HG03025 (cell line): ENCODE data around the gene COL7A1.
"Not testable (repeated sequence)": the region's sequence is repeated elsewhere in the genome, so short reads cannot be mapped to it uniquely, and the experiment has no call there.

Source experiments
- ATAC-seq: cut with Tn5 transposase; IDR thresholded peaks from one replicate; pipeline ENCODE4 v1.9.1; 2021; ENCODE audit warnings: mild to moderate bottlenecking, moderate library complexity; ENCODE audit not compliant: unreplicated experiment, low FRiP score

Gene COL7A1

DNA sequence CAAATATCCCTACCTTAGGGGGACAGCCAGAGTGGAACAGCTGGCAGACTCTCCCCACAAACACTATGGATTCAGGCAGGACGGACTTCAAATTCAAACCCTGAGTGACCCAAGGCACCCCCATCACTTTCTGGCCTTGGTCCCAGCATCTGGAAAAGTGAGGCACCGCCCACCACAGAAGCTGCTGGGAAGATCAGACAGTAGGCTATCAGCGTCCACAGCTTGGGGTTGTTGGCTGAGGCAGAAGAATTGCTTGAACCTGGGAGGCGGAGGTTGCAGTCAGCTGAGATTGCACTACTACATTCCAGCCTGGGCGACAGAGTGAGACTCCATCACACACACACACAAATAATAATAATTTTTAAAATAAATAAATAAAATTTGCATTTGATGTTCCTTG, 47.0 kb downstream of the COL7A1 start:
- ATAC-seq = no peak

- no peak for ATAC-seq
These were observed 48.8 kb downstream of the COL7A1 start for GRCh38 chr3:48546203-48546829.

- ATAC-seq = no peak
These were observed 51.0 kb downstream of the COL7A1 start for GRCh38 chr3:48544141-48544540.

DNA sequence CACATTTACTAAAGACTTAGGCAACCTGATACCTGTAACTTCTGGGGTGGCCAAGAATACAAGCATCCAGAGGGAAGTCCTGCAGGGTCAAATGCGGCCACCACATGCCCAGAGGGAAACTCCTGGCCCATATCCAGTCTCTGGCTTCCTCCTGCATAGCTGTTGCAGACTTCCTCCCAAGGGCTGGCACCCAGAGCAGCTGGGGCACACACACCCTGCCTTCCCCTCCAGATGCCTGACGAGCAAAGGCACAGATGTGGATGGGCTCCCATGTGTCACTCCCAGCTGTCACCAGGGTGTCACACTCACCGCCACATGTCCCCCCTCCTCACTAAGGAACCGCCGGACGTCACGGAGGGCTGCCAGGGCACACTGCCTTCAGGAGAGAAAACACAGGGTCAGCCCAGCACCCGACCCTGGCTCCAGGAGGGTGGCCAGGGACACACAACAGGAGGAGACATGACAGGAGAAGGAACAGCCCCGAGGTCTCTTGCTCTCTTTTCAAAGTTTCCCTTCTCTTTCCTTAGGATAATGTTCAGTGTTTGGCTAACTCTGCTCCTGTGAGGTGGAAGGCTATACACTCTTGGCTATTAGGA, 51.8 kb downstream of the COL7A1 start:
- ATAC-seq = no peak

GRCh38 chr3:48538451-48538850, 56.7 kb downstream of the COL7A1 start:
- ATAC-seq = no peak

DNA sequence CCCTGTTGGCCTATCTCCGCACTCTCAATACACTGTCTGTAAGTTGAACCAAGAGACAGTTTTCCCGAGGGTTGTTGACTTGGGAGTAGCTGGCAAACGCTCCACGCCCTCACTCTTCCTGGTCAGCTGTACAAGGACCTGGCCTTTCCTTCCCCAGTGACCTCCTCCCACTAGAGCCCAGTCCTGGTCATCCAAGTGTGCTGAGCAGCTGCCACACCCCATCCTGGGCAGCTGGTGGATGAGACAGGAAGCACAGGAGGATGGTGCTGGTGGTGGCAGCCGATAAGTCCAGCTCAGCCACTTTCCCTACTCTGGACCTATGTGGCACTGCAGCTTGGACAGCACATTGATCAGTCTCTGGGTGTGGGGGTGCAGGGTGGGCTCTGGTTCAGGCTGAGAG, 58.3 kb downstream of the COL7A1 start:
- ATAC-seq = no peak

DNA sequence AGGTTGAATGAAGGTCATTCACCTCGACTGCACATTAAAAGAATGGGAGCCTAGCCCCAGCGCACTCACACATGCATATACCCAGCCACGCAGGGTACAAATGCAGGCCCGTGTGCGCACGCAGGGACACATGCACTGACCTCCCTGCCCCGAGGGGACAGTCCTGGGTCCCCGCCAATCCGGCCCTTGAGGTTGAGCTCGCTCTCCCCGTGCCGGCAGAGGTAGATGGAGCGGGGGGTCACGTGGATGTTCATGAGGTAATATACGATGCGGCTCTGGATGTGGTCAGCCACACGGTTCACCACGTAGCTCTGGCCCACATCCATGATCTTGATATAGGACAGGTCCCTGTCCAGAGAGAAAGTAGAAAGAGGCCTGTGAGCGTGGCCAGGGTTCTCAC, 59.0 kb downstream of the COL7A1 start:
- ATAC-seq = no peak

GRCh38 chr3:48535578-48535977, 59.6 kb downstream of the COL7A1 start:
- no peak for ATAC-seq

GRCh38 chr3:48532977-48533337, 62.2 kb downstream of the COL7A1 start:
- no peak for ATAC-seq

DNA sequence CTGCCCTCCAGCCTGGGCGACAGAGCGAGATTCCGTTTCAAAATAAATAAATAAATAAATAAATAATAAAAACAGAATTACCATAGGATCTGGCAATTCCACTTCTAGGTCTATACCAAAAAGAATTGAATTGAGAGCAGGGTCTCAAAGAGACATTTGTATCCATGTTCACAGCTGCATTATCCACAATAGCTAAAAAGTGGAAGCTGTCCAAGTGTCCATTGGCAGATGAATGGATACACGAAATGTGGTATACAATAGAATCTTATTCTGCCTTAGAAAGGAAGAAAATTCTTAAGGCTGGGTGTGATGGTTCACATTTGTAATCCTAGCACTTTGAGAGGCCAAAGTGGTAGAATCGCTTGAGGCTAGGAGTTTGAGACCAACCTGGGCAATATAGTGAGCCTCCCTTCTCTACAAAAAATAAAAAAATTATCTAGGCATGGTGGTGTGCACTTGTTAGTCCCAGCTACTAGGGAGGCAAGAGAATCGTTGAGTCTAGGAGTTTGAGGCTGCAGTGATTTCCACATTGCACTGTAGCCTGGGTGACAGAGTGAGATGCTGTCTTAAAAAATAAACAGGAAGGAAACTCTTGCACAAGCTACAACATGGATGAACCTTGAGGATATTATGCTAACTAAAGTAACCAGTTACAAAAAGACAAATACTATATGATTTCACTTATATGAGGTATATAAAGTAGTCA, 62.7 kb downstream of the COL7A1 start:
- ATAC-seq = no peak

DNA sequence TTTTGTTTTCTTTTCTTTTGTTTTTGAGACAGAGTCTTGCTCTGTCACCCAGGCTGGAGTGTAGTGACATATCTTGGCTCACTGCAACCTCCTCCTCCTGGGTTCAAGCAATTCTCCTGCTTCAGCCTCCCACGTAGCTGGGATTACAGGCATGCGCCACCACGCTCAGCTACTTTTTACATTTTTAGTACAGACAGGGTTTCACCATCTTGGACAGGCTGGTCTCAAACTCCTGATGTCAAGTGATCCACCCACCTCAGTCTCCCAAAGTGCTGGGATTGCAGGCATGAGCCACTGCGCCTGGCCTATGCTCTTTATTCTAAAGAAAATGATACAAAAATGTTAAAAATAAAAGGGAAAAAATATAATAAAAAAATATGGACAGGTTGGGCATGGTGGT, 64.4 kb downstream of the COL7A1 start:
- not testable (repeated sequence) for ATAC-seq

DNA sequence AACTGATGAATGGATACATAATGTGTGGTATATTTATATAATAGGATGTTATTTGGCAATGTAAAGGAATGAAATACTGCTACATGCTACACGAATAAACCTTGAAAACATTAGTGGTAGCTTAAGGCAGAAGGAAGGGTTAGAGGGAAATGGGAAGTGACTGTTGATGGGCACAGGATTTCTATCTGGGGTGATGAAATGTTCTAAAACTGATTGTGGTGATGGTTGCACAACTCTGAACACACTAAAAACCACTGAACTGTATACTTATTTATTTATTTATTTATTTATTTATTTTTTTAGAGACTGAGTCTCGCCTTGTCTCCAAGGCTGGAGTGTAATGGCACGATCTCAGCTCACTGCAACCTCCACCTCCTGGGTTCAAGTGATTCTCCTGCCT, 66.4 kb downstream of the COL7A1 start:
- ATAC-seq = no peak

- no peak for ATAC-seq
These were observed 67.1 kb downstream of the COL7A1 start for GRCh38 chr3:48528048-48528447.

GRCh38 chr3:48524970-48525369, 70.2 kb downstream of the COL7A1 start:
- ATAC-seq = no peak

DNA sequence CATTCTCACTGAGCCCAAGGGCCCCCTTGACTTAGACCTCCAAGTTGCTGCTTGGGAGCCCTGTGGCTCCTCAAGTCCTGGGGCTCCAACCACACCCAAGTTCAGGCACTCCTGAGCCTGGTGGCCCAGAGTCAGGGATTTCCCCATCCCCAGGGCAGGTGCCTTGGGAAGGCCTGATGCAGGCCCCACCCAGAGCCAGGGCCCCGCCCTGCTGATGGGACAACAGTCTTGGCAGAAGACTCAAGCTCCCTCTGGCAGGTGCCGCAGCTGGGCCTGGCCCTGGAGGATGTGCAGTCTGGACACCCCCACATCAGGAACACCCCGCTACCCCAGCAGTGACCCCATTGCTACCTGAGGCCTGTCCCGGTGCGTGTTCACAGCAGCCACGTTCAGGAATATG, 73.5 kb downstream of the COL7A1 start:
- no peak for ATAC-seq

DNA sequence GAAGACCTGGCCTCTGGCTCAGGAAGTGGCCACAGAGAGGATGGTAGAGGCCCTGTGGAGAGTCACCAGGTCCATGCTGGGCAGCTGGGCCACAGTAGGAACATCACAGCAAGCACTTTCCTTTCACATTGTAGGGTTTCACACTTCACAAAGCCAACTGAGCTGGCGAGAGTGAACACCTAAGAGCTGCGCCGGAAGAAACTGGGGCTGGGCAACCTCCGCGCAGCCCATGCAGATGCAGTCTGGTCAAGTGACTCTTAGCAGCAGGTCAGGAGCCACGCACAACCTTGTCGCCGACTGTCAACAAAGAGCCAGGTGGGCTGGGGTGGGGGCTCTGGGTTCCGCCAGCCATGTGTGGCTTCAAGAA, 75.9 kb downstream of the COL7A1 start:
- no peak for ATAC-seq

- no peak for ATAC-seq
These were observed 76.4 kb downstream of the COL7A1 start for GRCh38 chr3:48518638-48519276.

GRCh38 chr3:48518069-48518468, 77.1 kb downstream of the COL7A1 start:
- ATAC-seq = no peak

DNA sequence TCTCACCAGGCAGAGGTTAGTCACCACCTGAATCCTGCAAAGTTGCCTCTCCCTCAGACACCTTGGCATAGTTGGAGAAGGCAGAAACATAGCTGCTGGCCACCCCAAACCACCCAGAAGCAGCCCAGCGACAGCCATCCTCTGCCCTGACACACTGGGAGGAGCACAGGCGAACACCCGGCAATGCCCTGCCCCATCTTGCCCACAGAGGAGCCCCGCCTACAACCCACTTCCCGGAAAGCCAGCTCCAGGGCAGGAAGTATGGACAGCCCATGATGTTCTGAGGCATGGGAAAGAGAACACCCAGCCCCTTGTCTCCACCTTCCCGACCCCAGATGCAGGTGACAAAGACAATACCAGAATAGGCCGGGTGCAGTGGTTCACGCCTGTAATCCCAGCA, 78.6 kb downstream of the COL7A1 start:
- ATAC-seq = no peak

GRCh38 chr3:48514431-48515227, 80.5 kb downstream of the COL7A1 start:
- ATAC-seq = no peak
